LNCAP (cell line): ENCODE data around the gene KRTAP19-6.

ENCODE experiments used
- CTCF ChIP-seq: fragments of 450-650 bp; IDR thresholded peaks from 2 replicates; pipeline ENCODE4 v1.5.1; 2017; ENCODE audit warnings: mild to moderate bottlenecking

The KRTAP19-6 gene

GRCh38 chr21:30563072-30563471, 21.4 kb upstream of the KRTAP19-6 start:
- no peak for TF ChIP-seq CTCF

GRCh38 chr21:30561957-30562356, 20.3 kb upstream of the KRTAP19-6 start:
- TF ChIP-seq CTCF, result no peak

GRCh38 chr21:30561264-30561895, 19.7 kb upstream of the KRTAP19-6 start, which contains the start of gene KRTAP19-7:
Gene KRTAP19-7 (minus strand): TSS chr21:30561314. CDS start chr21:30561289, 25 bp downstream.
- no peak for TF ChIP-seq CTCF

- TF ChIP-seq CTCF, result no peak
Observed at GRCh38 chr21:30555095-30555494, 13.4 kb upstream of the KRTAP19-6 start.

GRCh38 chr21:30552782-30553181, 11.1 kb upstream of the KRTAP19-6 start:
- TF ChIP-seq CTCF, result no peak

GRCh38 chr21:30518876-30519275, 22.8 kb downstream of the KRTAP19-6 start:
- no peak for TF ChIP-seq CTCF

- TF ChIP-seq CTCF, result no peak
Observed at GRCh38 chr21:30515681-30516080, 26.0 kb downstream of the KRTAP19-6 start.
